Duodenal mucosa (tissue), 2 donors: Measurements from ENCODE around the gene GJA9.

Source experiments
- H3K27ac ChIP-seq: one replicate; pipeline ENCODE4 v1.7.0; 2013; ENCODE audit warnings: low read depth, low read length
- H3K27me3 ChIP-seq, 2 donors: one replicate each; pipeline ENCODE4 v1.7.0; 2013; ENCODE audit warnings: low read length in 2 of 2, control low read depth in 1 of 2; ENCODE audit not compliant: insufficient read depth in 2 of 2, control insufficient read depth in 1 of 2
- H3K36me3 ChIP-seq, 2 donors: one replicate each; pipeline ENCODE4 v1.7.0; 2013; ENCODE audit warnings: low read length in 2 of 2, control low read depth in 1 of 2; ENCODE audit not compliant: insufficient read depth in 2 of 2, control insufficient read depth in 1 of 2
- H3K4me1 ChIP-seq, 2 donors: one replicate each; pipeline ENCODE4 v1.7.0; 2013; ENCODE audit warnings: low read length in 2 of 2, control low read depth in 1 of 2; ENCODE audit not compliant: insufficient read depth in 2 of 2, control insufficient read depth in 1 of 2
- H3K4me3 ChIP-seq, 2 donors: one replicate each; pipeline ENCODE4 v1.7.0; 2013; ENCODE audit warnings: low read length in 2 of 2, low read depth in 1 of 2
- H3K9ac ChIP-seq, 2 donors: one replicate each; pipeline ENCODE4 v1.7.0; 2013; ENCODE audit warnings: low read length in 2 of 2, low read depth in 1 of 2
- H3K9me3 ChIP-seq, 2 donors: one replicate each; pipeline ENCODE4 v1.7.0; 2013; ENCODE audit warnings: low read length in 2 of 2, control low read depth in 1 of 2; ENCODE audit not compliant: control insufficient read depth in 1 of 2

Gene GJA9

DNA sequence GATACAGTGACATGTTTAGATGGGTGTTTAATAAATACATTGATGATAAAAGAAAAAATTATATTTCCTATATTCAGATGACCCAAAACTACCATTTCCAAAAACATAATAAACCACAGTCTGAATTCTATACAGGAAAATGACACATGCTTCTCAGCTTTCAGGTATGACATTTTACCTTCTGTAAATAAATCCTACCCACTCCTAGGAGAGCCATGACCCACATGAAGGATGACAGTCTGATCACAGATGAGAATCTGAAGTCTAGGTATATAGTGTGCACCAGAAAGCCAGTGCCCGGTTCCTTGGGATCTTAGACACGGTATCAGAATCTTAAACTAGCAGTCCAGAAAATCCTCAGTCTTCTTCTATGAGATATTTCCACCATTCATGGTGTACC, 3.7 kb upstream of the GJA9 start:
- Histone ChIP-seq H3K36me3 (no peaks in the 10 kb centered on the region), H3K9ac (no peak overlapping the region)

DNA sequence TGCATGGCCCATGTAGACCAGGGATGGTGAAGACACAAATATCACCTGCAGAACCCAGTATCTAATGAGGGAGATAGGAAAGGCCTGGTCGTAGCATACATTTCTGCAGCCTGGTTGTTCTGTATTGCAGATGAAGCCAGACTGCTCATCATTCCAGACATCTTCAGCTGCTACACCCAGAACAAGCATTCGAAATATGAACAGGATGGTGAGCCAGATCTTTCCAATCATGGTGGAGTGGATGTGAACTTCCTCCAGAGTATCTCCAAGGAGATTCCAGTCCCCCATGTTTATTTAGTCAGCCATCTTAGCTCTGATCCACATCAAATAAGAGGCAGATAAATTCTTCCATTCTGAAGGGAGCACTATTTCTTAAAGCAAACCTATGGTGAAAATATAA, 5.6 kb downstream of the GJA9 start:
- Histone ChIP-seq H3K9me3 (no peaks in the 10 kb centered on the region), H3K4me1 (peaks cover 11 to 18% of the 10 kb centered on the region in 2 donors), H3K4me3 (no peak overlapping the region), H3K27me3 (no peaks in the 10 kb centered on the region), H3K9ac (no peak overlapping the region), H3K27ac (no peak overlapping the region), H3K36me3 (no peaks in the 10 kb centered on the region)

More for the DNA sequence above, 3.7 kb upstream of the GJA9 start:
- no peak overlapping the region for H3K27ac ChIP-seq
- no peaks in the 10 kb centered on the region for H3K27me3 ChIP-seq
- no peak overlapping the region for H3K4me3 ChIP-seq
- H3K9me3 ChIP-seq, result no peaks in the 10 kb centered on the region
- H3K4me1 ChIP-seq, result no peaks in the 10 kb centered on the region

DNA sequence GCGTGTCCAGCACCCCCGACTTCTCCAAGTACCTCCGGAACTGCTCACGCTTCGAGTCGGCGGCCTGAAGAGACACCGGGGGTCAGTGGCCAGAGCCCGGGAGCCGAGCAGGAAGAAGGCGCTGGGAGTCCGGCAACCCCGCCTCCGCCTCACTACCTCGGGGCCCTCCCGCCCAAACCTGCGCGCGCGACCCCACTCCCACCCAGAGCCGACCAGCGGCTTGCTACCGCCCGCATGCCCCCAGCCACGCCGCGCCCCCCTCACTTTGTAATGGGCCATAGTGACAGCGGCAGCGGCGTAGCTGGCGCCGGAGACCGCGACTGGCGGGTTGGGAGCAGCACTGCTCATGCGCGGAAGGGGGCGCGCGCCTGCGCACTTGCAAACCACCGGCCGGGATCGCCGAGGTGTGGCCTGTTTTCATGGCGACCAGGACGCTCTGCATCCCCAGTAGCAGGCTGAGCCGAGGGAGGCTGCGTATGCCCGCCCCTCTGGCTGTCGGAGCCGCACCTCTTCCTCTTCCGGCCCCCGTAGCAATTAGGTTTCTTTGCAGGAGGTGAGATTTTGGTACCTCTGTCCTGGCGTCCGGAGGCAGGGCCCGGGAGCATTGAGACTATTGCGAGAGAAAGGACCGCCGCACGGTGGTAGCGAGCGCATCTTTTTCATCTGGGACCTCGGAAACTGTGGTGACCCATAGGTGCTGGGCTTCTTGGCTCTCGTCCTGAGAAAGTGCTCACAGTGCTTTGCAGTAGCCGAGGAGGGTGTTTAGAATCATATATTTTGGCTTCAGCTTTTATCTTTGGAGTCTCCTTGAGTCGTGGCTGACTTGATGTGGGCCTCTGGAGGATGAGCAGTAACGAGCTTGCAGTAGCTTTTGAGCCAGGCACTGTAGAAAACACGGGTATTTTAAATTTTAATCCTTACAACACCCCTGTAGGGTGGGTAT, 8.1 kb downstream of the GJA9 start, which contains the start of gene MYCBP:
MYCBP (minus strand) TSS at position 322 of the 943 bp plus-strand sequence; CDS start at position 279, 43 bp downstream.
- Histone ChIP-seq H3K27me3 (no peaks in the 10 kb centered on the region), H3K9me3 (no peaks in the 10 kb centered on the region), H3K36me3 (no peaks in the 10 kb centered on the region), H3K4me3 (peak within 1 kb of the TSS; percentile 85 to 95), H3K27ac (peak within 1 kb of the TSS; percentile 27), H3K9ac (peak within 1 kb of the TSS; percentile 70 to 83), H3K4me1 (peaks cover 11 to 18% of the 10 kb centered on the region in 2 donors)

DNA sequence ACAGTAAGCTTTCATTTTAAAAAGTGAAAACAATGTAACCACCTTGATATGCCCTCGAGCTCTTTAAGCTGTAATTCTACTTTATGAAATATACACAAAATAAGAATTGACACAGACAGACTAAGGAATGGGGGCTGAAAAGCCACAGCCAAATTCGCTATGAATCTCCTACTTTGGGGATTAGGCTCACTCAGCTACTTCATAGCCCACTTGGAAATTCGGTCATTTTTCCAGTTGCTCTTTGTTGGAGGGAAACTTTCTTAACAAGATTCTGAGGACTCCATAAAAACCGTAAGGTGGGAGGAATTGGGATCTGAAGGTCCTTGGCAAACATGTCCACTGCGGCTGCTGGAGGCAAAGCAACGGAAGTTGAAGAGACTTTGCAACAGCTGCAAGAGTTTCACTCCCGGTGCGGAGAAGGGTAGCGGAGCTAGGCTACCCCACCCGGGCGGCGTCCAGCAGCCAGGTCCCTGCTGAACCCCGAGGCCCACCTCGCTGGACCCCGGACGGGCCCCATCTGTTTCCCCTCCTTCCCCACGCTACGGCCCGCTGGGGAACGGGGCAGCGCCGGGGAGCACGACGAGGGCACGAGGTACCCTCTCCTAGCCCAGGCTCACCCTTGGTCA, 8.9 kb downstream of the GJA9 start:
- Histone ChIP-seq H3K4me1 (peaks cover 11 to 18% of the 10 kb centered on the region in 2 donors), H3K9ac (peak overlapping the region; percentile 70 to 73), H3K27me3 (no peaks in the 10 kb centered on the region), H3K36me3 (no peaks in the 10 kb centered on the region), H3K27ac (peak overlapping the region; percentile 27), H3K4me3 (peak overlapping the region; percentile 85 to 95), H3K9me3 (no peaks in the 10 kb centered on the region)

DNA sequence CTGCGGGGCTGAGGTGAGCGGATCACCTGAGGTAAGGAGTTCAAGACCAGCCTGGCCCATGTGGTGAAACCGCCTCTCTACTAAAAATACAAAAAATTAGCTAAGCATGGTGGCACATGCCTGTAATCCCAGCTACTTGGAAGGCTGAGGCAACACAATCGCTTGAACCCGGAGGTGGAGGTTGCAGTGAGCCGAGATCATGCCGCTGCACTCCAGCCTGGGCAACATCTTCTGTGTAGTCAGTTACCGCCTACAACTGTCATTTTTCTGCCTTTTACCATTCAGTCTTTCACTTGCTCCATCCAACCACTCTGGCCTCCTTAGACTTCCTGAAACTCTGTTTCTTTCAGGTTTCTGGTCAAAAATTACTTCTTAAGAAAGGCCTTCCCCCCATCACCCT, 10.4 kb downstream of the GJA9 start:
- no peak overlapping the region for H3K9ac ChIP-seq
- no peak overlapping the region for H3K27ac ChIP-seq
- H3K4me1 ChIP-seq, result peaks cover 11 to 18% of the 10 kb centered on the region in 2 donors
- H3K36me3 ChIP-seq, result no peaks in the 10 kb centered on the region
- no peaks in the 10 kb centered on the region for H3K27me3 ChIP-seq
- H3K4me3 ChIP-seq, result no peak overlapping the region
- H3K9me3 ChIP-seq, result no peaks in the 10 kb centered on the region

DNA sequence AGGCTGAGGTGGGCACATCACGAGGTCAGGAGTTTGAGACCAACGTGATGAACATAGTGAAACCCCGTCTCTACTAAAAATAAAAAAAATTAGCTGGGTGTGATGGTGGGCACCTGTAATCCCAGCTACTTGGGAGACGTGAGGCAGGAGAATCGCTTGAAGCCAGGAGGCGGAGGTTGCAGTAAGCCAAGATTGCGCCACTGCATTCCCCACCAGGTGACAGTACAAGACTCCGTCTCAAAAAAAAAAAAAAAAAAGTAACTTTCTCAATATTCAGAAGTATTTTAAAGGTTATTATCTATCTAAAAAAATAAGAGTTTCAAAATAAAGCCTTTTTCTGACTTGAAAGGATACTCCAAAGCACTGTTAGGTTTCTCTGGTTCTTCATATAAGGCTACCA, 14.2 kb downstream of the GJA9 start:
- Histone ChIP-seq H3K9ac (no peak overlapping the region), H3K27ac (no peak overlapping the region), H3K27me3 (no peaks in the 10 kb centered on the region), H3K4me1 (peaks cover 7 to 9% of the 10 kb centered on the region in 2 donors), H3K4me3 (no peak overlapping the region), H3K9me3 (no peaks in the 10 kb centered on the region), H3K36me3 (peaks cover 3 to 13% of the 10 kb centered on the region in 2 donors)

DNA sequence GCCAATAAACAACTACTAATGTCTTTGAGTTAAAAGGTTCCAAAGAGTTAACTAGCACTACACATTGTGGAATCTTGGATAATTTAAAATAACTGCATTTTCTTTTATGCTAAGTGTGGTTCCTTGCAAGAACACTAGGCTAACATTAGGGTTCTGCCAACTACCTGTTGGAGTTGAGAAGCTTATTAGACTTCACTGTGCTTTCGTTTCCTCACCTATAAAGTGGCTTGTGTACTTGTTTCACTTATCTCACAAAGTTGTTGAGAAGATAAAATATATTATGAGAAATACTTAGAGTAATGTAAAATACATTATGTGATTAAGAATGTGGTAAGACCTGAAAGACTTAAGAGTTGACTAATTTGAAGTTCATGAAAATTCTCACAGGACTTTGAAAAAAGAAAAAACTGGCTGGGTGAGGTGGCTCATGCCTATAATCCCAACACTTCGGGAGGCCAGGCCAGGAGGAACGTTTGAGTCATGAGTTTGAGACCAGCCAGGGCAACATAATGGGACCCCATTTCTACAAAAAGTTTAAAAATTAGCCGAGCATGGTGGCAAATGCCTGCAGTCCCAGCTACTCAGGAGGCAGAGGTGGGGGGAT, 16.2 kb downstream of the GJA9 start:
- Histone ChIP-seq H3K4me1 (peaks cover 6 to 8% of the 10 kb centered on the region in 2 donors), H3K9ac (no peak overlapping the region), H3K4me3 (no peak overlapping the region), H3K27ac (no peak overlapping the region), H3K27me3 (no peaks in the 10 kb centered on the region), H3K9me3 (no peaks in the 10 kb centered on the region), H3K36me3 (peaks cover 3 to 13% of the 10 kb centered on the region in 2 donors)

DNA sequence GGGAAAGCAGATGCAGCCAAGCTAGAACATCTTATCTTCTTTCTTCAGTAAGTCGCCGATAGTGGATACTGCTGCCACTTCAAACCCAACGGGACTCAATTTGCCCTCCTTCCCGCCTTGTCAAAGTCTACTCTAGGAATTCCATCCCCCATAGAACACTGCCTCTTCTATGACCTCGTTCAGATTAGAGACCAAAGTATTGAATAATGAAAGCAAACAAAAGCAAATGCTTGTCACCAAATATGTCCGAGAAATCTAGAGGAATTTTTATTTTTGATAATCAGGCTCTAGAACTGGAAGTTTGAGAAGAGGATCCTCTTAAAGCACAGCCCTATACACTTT, 21.0 kb downstream of the GJA9 start:
- peak overlapping the region; percentile 86 to 98 for H3K4me3 ChIP-seq
- peaks cover under 1 to 20% of the 10 kb centered on the region in 2 donors for H3K36me3 ChIP-seq
- H3K9me3 ChIP-seq, result no peaks in the 10 kb centered on the region
- H3K27ac ChIP-seq, result no peak overlapping the region
- H3K9ac ChIP-seq, result peak overlapping the region; percentile 71 to 86
- H3K27me3 ChIP-seq, result no peaks in the 10 kb centered on the region
- peaks cover 16 to 30% of the 10 kb centered on the region in 2 donors for H3K4me1 ChIP-seq

DNA sequence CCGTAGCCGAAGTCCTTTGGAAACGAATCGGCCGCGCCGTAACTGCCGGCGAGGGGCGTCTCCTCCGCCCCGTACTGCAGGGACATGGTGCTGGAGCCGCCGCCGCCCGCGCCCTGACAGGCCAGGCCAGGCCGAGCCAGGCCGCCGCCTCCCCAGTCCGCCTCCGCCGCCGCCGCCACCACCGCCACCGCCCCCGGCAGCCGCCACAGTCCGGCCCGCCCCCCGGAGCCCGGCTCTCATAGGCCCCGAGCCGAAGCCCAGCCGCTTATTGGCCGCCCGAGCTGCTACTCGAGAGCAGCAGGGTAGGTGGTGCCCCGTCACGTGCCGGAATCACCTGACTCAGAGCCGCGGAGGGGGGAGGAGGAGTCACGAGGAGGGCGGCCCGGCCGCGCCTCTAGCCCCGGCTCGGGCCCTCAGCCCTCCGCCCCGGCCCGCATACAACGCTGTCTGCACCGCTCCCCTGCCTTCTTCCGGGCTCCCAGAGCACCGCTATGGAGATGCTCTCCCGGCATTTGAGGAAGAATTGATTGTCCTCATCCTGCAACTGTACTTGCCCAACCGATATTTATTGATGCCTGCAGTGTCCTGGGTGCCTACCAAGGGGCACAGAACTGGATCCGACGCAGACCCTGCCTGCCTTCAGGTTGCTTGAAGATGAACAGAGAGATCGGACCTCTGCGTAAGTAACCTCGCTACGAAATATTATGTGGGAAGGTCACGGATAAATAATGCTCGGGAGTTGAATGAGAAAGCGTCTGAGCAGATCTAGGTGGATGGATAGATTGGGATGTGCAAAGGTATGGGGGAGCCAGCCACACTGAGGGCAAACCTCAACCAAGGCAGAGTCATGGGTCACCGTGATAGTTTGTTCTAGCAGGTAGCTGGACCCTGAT, 21.6 kb downstream of the GJA9 start, which contains the start of gene RRAGC:
RRAGC (minus strand) TSS at position 212 of the 893 bp plus-strand sequence; CDS start at position 86, 126 bp downstream.
- H3K4me3 ChIP-seq, result peak within 1 kb of the TSS; percentile 88 to 98
- no peaks in the 10 kb centered on the region for H3K9me3 ChIP-seq
- H3K4me1 ChIP-seq, result peaks cover 16 to 30% of the 10 kb centered on the region in 2 donors
- H3K27ac ChIP-seq, result peak within 1 kb of the TSS; percentile 82
- H3K27me3 ChIP-seq, result no peaks in the 10 kb centered on the region
- peak within 1 kb of the TSS; percentile 76 to 86 for H3K9ac ChIP-seq
- H3K36me3 ChIP-seq, result peaks cover 5 to 25% of the 10 kb centered on the region in 2 donors
